ENCODE data around the gene SCAPER.

The SCAPER gene

DNA sequence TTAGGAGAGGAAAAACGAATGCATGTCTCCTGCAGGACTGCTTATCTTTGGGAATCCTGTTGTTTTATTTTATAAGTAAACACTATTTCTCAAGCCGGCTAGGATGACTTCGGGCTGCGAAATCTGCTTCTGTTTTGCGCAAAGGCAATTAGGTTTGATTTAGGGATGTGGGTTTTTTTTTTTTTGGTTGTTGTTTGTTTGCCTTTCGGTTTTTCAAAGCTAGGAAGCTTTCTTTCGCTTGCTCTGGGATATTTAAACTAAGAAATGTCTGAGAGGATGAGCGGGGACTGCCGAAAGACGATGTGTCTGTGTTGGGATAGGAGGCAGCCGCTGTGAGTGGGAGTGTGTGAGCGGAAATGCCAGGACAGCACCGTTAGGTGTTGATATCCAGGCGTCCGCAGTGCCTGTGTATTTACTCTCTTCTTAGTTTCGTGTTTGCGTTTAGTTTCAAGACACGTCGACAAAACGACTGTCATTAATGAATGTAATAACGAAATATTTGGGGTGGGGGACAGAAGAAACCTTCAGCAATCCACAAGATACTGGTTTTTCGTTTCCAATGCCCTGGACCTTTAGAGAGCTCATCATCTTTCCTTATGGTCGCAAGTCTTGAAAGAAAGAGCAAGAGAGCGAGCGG lies 568.0 kb downstream of the SCAPER start:
- TF ChIP-seq, protein P1, sequence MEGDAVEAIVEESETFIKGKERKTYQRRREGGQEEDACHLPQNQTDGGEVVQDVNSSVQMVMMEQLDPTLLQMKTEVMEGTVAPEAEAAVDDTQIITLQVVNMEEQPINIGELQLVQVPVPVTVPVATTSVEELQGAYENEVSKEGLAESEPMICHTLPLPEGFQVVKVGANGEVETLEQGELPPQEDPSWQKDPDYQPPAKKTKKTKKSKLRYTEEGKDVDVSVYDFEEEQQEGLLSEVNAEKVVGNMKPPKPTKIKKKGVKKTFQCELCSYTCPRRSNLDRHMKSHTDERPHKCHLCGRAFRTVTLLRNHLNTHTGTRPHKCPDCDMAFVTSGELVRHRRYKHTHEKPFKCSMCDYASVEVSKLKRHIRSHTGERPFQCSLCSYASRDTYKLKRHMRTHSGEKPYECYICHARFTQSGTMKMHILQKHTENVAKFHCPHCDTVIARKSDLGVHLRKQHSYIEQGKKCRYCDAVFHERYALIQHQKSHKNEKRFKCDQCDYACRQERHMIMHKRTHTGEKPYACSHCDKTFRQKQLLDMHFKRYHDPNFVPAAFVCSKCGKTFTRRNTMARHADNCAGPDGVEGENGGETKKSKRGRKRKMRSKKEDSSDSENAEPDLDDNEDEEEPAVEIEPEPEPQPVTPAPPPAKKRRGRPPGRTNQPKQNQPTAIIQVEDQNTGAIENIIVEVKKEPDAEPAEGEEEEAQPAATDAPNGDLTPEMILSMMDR (IDR thresholded peaks at IDR 0.05), result no peak

DNA sequence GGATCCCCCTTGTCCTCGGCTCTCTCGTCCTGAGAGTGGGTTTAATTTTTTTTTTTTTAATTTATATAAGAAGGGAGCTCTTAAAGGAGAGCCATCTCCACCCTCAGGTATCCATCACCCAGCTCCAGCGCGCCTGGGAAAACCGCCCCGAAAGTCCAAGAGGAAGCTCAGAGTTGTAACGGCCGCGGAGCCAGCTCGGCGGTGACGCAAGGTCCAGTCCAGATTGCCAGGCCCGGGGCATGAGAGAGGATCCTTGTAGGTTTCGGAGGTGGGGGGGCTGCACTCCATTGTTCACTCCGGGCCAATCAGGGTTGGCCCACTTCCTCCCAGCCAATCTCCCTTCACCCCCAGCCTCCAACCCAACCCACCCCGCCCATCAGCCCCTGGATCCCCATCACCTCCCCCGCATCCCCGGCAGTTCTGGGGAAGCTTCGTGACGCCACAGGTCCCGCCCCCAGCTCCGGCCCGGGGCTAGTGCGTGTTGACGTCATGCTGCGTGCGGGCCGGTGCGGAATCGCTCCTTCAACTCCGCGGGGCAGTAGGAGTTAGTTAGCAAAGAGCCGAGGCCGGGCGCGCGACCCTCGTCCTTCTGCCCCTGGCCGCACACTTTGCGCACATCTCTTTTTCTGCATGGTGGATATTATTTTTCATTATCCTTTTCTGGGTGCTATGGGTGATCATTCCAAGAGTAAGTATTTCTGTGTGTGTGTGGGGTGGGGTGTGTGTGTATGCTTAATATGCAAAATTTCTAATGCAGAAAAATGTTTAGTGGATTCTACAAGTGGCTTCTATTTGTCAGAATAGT lies 568.7 kb downstream of the SCAPER start, which contains the start of gene ISL2:
ISL2 (plus strand) TSS at position 520 of the 805 bp plus-strand sequence; CDS start at position 631, 111 bp downstream.
- TF ChIP-seq, protein P1 (IDR thresholded peaks at IDR 0.05), result no peak

DNA sequence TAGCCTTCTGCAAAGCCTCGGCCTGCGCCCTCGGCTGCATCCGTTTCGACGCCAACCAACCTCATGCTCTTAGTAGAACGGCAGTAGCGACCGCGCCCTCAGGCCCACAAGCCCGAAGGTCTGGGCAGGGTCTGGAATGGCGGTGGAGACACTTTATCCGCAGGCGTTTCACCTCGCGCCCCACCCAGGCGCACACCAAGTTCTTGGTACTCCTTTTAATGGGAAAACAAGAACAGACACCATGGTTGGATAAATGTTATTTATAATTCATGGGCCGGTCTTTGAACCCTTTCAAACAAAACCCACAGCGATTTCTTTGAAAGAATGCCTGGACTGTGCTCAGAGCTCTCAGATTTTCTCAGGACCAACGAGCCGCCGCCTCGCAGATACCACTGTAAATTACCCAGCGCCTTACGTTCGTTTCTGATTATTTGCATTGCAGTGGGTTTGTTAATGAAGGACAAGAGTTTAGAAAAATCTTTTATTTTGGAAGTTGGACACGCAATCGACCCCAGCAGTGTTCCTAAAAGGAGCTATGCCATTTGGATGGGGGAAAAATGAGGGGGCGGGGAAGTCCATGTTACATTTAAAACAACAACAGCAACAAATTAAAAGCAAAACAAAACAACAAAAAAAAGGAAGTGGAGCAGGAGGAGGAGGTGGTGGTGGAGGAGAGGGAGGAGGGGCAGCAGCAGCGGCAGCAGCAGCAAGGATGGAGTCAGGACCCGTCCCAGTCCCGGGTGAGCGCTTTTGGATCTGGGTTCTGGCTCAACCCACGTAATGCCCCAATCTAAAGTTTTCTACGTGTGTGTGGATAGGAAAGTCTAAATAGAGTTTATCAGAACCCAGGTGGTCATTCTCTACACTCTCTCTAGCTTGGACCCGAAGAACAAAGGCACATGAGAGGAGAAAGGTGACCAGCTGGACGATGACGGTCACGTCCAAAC lies 569.6 kb downstream of the SCAPER start:
- TF ChIP-seq, protein P1 (IDR thresholded peaks at IDR 0.05), result no peak

DNA sequence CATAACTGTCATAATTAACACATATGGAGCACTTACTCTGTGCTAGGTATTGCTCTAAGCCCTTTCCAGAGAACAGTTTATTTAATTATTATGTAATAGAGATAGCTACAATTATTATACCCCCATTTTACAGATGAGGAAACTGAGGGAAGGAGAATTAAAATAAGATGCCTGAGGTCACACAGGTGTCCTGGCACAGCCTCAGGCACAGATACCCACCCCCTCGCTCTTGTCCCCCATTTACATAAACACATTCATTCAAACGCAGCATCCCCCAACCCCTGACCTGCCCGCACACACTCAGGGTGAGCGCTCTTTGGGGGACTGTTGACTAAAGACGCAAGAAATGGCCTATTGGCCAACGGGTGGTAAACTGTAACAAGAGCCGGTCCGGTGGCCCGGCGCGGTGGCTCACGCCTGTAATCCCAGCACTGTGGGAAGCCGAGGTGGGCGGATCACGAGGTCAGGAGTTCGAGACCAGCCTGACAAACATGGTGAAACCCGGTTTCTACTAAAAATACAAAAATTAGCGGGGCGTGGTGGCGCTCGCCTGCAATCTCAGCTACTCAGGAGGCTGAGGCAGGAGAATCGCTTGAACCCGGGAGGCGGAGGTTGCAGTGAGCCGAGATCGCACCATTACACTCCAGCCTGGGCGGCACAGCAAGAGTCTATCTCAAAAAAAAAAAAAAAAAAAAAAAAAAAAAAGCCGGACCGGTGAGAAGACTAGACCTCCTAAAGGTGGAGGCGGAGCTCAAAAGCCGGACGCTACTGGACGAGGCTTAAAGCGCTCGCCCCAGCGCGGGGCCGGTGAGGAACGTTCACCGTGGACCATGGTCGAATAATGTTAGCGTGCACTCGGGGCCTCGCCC lies 570.5 kb downstream of the SCAPER start:
- TF ChIP-seq, protein P1 (IDR thresholded peaks at IDR 0.05), result no peak

DNA sequence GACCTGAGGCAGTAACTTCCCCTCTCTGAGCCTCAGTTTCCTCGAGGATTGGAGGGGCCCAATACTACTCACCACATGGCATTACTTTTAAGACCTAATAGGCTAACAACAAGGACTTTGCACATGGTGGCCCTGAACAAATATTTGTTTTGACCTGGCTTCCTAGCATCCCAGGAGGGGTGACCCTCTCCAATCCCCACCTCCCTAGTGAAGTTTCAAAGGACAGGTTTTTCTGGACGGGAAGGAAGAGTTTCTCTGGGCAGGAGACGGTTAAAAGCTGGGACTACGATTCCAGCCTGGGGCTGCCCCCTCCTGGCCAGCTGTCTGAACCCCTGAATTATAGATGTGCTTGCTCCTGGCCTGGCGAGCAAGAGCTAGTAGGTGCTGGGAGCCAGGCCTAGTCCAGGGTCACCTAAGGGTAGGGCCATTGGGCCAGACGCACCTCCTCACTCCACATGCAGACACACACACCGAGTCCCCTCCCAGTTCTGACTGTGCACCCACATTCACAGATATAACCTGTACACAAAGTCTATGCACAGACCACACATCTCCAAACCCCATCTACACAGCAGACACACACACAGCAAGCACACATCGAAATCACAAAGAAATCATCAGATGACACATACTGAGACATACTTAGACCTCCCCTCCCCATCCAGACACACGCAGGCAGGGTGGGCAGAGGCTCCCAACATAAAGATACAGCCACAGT lies 571.3 kb downstream of the SCAPER start:
- TF ChIP-seq, protein P1 (IDR thresholded peaks at IDR 0.05), result peak; percentile 20; the same call in 1 of the 2 replicates

DNA sequence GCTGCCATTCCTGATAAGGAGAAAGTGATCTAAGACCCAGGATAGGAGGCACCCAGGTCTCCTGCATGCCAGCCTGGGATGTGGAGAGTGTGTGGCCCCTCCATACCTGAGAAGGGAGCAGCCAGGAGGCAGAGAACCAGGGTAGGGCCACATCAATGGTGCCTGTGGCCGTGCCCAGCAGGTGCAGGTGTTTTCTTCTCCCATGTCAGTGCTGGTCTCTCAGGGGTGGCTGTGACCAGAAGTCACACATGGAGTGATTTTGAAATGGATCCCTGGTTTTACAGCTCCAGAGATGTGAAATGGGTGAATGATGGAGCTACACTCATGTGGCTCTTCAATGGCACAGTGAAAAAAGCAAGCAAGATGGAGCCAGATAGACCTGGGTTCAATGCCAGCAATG lies 571.8 kb downstream of the SCAPER start:
- TF ChIP-seq, protein P1 (IDR thresholded peaks at IDR 0.05), result no peak

Data from LNCAP (cell line).